HEK293T (cell line): ENCODE measurements around the gene ANO9.

Experiments
- ARNT ChIP-seq: fragments of 450-650 bp; IDR thresholded peaks from 2 replicates; pipeline ENCODE4 v1.6.1; 2017; ENCODE audit warnings: mild to moderate bottlenecking
- BHLHE40 ChIP-seq: fragments of 450-650 bp; IDR thresholded peaks from 2 replicates; pipeline ENCODE4 v1.6.1; 2016; ENCODE audit warnings: mild to moderate bottlenecking, moderate library complexity, borderline replicate concordance
- ELF4 ChIP-seq: fragments of 450-650 bp; IDR thresholded peaks from 2 replicates; pipeline ENCODE4 v1.6.1; 2017; ENCODE audit warnings: antibody characterized with exemption
- FOXA1 ChIP-seq: fragments of 450-650 bp; IDR thresholded peaks from 2 replicates; pipeline ENCODE4 v1.6.1; 2016; ENCODE audit warnings: mild to moderate bottlenecking
- FOXM1 ChIP-seq: fragments of 450-650 bp; IDR thresholded peaks from 2 replicates; pipeline ENCODE4 v1.6.1; 2017; ENCODE audit warnings: mild to moderate bottlenecking, borderline replicate concordance
- L3MBTL2 ChIP-seq: fragments of 450-650 bp; conservative IDR thresholded peaks from 2 replicates; pipeline ENCODE4 v1.6.1; 2016; ENCODE audit warnings: mild to moderate bottlenecking
- LEF1 ChIP-seq: fragments of 450-650 bp; IDR thresholded peaks from 2 replicates; pipeline ENCODE4 v1.6.1; 2017; ENCODE audit warnings: mild to moderate bottlenecking, borderline replicate concordance
- PKNOX1 ChIP-seq: fragments of 450-650 bp; IDR thresholded peaks from 2 replicates; pipeline ENCODE4 v1.6.1; 2016
- SUZ12 ChIP-seq: fragments of 450-650 bp; IDR thresholded peaks from 2 replicates; pipeline ENCODE4 v1.6.1; 2016; ENCODE audit warnings: mild to moderate bottlenecking

- TF ChIP-seq SUZ12 (no peak), FOXM1 (no peak), BHLHE40 (no peak), FOXA1 (no peak), ELF4 (no peak), ARNT (no peak), LEF1 (no peak), L3MBTL2 (no peak), PKNOX1 (no peak)
These were observed at the start of gene ANO9 for GRCh38 chr11:441418-442274.
